GM18951 (cell line): ENCODE data around the gene CTAG1B.
"Not testable (repeated sequence)": the region's sequence is repeated elsewhere in the genome, so short reads cannot be mapped to it uniquely, and the experiment has no call there.

Experiments
- POLR2A ChIP-seq: IDR thresholded peaks from 4 replicates; pipeline ENCODE4 v1.6.1; 2011; ENCODE audit warnings: mild to moderate bottlenecking; ENCODE audit not compliant: insufficient read length, insufficient read depth; ENCODE audit errors: extremely low read depth
- in situ Hi-C: fragments of 300-500 bp; cut with MboI; formaldehyde crosslinking; loops from one replicate; pipeline ENCODE4 v1.12.0; 2022; ENCODE audit warnings: low sequenced_read_pairs, mixed read lengths, inconsistent platforms; ENCODE audit not compliant: unreplicated experiment

Gene CTAG1B

DNA sequence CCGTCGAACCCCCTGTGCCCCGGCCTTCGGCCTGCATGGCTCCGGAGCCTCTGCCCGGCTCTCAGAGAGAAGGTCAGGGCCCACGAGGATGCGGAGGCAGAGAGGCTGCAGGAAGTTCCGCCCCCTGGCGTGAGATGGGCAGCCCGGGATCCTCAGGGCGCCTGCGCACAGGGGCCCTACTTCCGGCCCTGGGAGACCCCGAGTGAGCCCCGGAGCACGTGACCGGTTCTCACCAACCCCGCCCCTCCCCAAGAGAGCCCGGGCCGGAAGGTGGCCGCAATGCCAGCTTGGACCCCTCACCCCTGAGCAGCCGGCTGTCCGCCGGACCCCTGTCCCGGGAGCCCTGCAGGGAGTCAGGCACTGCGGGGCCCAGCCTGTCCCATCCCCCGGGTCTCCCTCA, at the start of gene CTAG1B:
Gene CTAG1B (minus strand): TSS at position 101 of the 400 bp plus-strand sequence. CDS start 64 bp downstream, at position 37.
- in situ Hi-C loops: not testable (repeated sequence)

DNA sequence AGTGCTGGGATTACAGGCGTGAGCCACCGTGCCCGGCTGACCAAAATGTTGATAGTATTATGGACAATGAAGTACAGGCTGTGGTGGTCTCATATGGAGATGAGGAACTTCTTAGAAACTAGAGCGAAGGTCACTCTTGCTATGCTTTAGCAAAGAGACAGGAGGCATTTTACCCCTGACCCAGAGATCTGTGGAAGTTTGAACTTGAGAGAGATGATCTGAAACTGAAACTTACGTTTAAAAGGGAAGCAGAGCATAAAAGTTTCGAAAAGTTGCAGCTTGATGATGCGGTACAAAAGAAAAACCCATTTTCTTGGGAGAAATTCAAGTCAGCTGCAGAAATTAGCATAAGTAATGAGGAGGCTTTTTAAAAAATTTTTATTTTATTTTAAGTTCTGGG, 42.8 kb upstream of the CTAG1B start:
- in situ Hi-C loops: no loop called here
- TF ChIP-seq POLR2A: no peak

DNA sequence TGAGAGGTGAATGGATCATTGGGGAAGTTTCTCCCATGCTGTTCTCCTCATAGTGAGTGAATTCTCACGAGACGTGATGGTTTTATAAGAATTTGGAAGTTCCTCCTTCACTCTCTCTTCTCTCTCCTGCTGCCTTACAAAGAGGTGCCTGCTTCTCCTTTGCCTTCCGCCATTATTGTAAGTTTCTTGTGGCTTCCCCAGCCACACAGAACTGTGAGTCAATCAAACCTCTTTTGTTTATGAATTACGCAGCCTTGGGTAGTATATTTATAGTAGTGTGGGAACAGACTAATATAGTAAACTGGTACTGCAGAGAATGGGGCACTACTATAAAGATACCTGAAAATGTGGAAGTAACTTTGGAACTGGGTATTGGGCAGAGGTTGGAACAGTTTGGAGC, 42.1 kb upstream of the CTAG1B start:
- in situ Hi-C loops: no loop called here
- TF ChIP-seq POLR2A: no peak

DNA sequence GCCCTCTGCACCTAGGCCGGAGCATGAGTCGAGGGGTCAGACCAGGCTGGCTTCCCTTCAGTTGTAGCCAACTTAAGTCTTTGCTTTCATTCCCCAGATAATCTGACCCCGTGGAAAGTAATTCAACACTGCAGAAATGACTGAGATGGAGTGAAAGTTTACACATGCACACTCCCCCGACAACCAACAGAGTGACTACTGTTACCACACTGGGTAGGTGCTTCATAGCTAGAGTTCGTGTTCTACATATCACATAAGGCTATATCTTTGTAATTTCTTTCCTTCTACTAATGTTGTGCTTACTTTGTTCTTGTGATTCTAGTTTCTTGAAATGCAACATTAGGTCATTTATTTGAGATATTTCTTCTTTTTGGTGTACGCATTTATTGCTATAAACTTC, 41.5 kb upstream of the CTAG1B start:
- TF ChIP-seq POLR2A: no peak
- in situ Hi-C loops: no loop called here

DNA sequence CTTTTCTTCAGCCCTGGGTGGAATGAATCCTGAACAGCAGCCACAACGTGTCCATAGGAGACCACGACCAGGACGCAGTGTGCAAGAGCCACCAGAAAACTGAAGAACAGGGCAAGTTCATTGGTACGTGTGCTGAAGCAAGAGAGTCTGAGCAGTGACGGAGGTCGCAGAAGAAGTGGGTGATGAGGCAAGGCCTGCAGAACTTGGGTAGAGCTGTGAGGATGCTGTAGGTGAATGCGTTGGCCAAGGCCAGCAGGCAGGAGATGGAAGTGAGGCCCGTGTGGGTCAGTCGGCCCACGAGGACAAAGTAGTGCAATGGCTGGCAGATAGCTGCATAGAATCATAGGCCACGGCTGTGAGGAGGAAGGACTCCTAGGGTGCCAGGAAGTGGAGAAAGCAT, 39.9 kb upstream of the CTAG1B start:
- no peak for TF ChIP-seq POLR2A
- in situ Hi-C loops: no loop called here

DNA sequence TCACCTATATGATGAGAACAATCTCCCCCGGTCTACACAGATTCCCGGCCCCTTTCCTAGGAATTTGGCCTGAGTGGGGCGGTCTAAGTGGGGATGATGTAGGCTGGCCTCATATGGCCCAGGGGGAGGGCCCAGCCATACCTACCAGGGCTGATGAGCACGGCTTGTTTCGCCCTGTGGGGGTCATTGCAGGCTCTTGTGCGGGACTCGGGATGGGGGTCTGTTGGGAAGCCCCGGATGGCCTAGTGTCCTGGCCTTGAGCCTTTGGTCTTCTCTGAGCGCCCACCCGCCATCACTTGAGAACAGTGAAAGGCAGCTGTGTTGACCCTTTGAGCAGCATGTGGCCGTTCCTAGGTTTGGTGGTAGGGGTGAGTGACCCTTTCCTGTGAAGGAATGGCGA, 39.1 kb upstream of the CTAG1B start:
- in situ Hi-C loops: no loop called here
- no peak for TF ChIP-seq POLR2A

DNA sequence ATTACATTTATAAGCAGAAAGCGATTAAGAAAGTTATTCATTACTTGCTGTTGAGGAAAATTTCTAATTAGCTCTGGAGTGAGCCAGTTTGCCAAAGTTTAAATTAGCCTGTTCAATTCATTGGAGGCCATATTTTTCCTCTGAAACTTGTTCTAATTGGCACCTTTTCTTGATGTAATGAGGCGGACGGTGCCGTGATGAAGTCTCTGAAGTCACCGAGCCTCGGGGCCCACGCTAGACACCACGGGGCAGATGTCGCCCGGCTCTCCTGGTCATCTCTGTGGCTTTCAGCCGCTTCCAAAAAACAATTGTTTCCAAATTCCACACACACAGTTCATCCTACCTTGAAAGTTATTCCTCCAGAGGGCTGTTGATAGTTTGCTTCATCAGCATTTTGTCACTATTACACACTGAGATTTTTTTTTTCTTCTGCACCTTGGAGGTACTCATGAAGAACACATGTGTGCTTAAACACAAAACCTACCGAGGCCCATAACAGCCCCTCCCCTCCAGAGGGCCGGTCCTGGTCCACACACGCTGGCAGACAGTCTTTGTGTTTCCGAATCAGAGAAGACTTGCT, 38.2 kb upstream of the CTAG1B start:
- no peak for TF ChIP-seq POLR2A
- in situ Hi-C loops: no loop called here

DNA sequence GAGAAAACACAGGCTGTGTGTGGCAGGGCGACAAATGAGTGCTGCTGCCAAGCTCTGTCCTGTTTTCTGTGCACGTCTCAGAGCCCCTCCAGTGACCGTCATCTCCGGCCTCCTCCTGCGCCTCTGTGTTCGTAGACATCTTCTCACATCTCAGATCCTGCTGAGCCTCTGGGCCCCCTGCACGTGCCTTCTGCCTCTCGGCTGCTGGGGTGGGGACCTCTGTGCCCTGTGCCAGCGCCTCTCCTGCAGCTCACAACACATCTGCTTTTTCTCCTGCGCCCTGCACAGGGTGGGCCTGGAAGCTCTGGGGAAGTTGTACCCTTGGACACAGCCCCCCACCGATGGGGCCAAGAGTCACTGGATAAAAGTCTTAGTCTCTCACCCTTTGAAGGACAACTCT, 36.7 kb upstream of the CTAG1B start:
- TF ChIP-seq POLR2A: no peak
- in situ Hi-C loops: no loop called here

DNA sequence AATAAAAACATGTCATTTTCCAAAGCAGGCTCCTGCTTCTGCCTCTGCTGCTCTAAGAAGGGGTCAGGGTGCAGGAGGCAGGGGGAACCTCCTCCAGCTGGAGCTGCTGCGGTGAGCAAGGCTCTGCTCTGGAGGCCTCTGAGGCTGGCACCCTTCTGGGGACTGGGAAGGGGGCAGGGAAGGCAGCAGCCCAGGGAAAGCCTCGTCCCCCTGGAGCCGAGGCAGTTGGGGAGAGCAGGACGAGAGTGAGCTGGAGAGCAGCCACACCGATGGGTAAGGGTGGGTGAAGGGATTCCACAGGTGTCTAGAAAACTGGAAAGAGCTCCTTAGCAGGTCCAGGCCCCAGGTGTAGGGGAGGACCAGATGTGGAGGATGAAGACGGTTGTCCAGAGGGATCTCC, 36.3 kb upstream of the CTAG1B start:
- in situ Hi-C loops: no loop called here
- no peak for TF ChIP-seq POLR2A

DNA sequence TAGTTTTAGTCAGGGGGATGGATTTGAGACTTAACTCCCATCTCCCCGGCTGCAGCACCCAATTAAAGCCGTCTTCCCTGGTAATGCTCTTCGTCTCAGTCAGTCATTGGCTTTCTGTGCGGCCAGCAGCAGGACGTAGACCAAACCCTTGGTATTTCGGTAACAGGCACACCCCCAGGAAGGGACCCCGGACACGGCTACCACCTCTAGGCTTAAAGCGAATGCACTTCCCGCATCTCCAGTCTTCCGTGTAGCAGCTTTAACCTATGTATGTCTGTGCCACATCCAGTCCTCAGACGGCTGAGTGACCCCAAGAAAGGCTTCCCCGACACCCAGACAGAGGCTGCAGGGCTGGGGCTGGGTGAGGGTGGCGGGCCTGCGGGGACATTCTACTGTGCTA, 35.8 kb upstream of the CTAG1B start:
- TF ChIP-seq POLR2A: no peak
- in situ Hi-C loops: no loop called here

DNA sequence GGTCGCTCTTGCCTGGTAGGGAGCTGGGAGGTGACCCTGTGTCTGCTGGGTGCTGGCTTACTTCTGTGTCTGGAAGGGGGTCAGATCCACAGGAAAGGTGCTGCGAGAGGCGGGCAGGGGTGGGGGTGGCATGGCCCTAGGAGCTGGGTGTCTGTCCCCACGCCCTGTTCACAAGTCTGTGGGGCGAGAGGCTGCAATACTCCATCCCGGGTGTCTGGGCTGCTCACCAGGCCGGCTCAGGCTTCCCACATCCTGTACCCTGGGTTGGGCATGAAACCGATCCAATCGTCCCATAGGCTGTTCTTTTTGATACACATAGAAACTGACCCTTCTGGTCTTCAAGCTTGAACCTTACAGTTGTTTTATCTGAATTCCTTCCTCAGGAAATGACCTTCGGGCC, 35.3 kb upstream of the CTAG1B start:
- in situ Hi-C loops: no loop called here
- no peak for TF ChIP-seq POLR2A

DNA sequence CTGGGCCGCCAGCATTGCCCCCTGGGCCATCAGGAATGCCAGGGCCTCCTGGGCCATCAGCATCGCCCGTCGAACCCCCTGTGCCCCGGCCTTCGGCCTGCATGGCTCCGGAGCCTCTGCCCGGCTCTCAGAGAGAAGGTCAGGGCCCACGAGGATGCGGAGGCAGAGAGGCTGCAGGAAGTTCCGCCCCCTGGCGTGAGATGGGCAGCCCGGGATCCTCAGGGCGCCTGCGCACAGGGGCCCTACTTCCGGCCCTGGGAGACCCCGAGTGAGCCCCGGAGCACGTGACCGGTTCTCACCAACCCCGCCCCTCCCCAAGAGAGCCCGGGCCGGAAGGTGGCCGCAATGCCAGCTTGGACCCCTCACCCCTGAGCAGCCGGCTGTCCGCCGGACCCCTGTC, 34.3 kb upstream of the CTAG1B start, which contains the start of gene CTAG2:
Gene CTAG2 (minus strand): TSS at position 167 of the 400 bp plus-strand sequence. CDS start 64 bp downstream, at position 103.
- in situ Hi-C loops: not testable (repeated sequence)

DNA sequence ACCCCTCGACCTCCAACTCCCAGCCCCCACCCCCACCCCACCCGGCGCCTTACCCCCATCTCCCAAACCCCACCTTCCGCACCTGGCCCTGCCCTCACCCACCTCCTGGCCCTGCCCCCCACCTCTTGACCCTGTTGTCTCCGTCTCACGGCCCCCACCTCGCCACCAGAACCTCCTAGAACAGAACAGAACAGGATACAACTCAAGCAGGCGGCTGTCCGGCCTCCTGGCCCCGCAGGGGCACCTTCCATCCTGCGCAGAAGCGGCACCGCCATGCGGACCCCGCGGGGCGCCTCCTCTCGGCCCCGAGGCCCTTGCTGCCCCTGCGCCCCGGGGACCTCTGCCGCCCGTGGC, 33.9 kb upstream of the CTAG1B start:
- in situ Hi-C loops: no loop called here
- no peak for TF ChIP-seq POLR2A

DNA sequence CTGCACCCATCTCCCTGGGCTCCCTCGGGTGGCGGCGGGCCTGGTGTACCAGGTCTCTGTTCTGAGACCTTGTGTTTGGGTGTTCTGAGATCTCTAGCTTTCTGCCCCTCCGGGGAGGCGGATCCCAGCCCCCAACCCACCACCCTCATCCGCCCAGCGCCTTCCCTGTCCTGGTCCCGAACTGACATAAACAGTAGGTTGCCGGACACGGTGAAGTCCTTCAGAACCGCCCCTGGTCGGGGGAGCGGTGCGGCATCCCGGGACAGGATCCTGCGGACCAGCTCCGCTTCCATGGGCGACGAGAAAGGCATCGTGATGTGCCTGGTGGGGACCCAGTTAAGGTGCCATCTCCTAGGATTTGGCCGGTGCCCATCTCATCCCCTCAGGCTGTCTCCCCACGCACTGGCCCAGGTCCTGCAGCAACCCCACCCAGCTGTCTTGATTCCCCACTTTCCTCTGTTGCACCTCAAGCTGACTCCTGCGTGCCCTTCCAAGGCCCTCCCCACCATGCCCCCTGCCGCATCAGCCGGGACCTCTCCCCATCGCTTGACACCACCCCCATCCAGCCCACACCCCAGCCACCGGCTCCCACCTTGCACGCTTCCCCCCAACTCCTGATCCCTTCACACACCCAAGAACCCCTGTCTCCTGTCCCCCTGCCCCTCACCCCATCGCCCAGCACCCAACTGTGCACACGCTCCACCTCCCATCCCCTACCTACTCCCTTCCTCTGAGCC, 33.4 kb upstream of the CTAG1B start:
- no peak for TF ChIP-seq POLR2A
- in situ Hi-C loops: no loop called here

DNA sequence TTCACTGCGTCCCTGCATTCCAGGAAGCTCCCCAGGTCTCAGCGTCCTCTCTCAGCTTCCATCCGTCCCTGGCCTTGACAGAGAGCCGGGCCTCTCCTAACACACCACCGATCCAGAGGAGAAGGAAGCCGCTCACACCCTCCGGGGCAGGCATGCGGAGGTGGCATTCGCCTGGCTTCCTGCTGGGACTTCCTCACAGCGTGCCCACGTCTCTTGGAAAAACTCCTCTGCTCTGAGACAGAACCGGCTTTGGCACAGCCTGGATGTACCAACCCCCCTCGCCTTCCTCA, 31.1 kb upstream of the CTAG1B start:
- TF ChIP-seq POLR2A: no peak
- in situ Hi-C loops: no loop called here
